Stimulated activated CD4-positive, alpha-beta T cell treated with anti-CD3 and anti-CD28 coated beads, TNF-alpha, amount 100 ng/mL, for 48 hours (primary cell): ENCODE measurements around the gene GPR31.

ENCODE experiments used
- DNase-seq, 3 donors: peaks; one replicate each; pipeline ENCODE4 v3.0.0-alpha.2; 2020; ENCODE audit warnings: low read depth in 3 of 3

The GPR31 gene

DNA sequence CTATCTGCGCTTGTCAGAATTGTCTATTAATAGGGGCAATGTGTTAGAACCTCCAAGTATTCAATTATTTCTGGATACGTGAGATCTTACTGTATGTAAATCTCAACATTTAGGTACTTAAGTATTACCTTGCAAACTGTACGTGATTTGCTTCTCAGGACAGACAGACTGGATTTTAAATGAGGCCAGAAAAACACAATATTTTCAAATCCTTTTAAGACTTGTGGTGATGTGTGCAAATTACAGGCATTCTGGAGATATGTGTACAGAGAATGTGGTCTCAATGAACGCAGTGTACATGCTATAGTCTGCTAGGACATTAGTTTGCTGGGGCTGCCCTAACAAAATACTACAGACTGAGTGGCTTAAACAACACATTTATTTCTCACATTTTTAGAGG, 18.0 kb downstream of the GPR31 start:
- DNase-seq = no peak

DNA sequence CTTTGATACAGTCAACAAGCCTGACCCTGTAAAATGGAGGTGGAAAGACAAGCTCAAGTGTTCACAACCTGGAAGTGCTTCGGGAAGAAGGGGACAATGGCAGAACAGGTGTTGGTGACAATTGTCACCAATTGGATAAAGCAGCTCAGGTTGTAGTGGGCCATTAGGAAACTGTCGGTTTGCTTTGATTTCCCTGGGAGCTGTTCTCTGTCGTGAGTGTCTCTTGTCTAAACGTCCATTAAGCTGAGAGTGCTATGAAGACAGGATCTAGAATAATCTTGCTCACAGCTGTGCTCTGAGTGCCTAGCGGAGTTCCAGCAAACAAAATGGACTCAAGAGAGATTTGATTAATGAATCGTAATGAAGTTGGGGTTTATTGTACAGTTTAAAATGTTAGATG, 19.9 kb downstream of the GPR31 start:
- DNase-seq = no peak

DNA sequence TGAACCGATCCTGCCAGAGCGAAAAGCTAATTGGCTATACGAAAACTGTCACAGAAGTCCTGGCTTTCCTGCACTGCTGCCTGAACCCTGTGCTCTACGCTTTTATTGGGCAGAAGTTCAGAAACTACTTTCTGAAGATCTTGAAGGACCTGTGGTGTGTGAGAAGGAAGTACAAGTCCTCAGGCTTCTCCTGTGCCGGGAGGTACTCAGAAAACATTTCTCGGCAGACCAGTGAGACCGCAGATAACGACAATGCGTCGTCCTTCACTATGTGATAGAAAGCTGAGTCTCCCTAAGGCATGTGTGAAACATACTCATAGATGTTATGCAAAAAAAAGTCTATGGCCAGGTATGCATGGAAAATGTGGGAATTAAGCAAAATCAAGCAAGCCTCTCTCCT, 20.7 kb downstream of the GPR31 start:
- no peak for DNase-seq

DNA sequence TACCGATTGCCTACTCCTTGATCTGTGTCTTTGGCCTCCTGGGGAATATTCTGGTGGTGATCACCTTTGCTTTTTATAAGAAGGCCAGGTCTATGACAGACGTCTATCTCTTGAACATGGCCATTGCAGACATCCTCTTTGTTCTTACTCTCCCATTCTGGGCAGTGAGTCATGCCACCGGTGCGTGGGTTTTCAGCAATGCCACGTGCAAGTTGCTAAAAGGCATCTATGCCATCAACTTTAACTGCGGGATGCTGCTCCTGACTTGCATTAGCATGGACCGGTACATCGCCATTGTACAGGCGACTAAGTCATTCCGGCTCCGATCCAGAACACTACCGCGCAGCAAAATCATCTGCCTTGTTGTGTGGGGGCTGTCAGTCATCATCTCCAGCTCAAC, 21.4 kb downstream of the GPR31 start:
- DNase-seq = no peak

DNA sequence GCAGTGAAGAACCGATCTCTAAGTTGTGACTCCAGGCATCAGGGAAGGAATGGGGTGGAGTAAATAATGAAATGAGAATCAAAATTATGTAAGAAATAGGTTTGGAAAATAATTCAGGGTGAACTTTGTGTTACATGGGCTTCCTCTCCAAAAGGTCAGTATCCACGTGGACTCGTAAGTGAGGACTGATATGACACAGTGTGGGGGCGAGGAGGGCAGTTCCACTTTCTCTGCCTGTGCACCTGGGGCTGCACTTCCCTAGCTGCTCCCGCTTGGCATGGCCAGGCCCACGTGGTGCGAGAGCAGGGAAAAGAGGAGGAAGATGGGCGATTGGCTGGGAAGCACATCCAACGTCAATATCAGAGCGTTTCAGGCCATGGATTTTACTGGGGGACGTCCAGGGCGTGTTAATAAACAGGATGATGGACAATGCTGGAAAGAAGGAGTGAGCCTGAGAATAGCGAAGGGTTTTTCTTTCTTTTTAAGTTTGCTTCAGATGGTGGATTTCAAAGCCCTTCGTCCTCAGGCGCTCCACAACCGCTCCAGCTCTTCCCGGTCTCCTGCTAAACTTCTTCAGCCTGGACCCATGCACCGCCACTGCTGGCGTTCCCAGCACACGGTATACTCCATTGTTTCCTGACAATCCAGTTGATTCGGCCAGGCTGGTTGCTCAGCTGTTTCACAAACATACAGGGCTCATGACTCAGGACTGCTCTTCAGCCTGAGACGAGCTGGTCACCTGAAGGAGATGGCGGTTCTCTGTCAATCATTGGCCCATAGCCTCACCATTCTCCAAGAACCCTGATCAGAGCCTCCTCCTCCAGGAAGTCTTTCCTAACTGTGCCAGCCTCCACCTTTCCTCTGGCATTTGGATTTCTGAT, 23.1 kb downstream of the GPR31 start:
- DNase-seq = no peak

DNA sequence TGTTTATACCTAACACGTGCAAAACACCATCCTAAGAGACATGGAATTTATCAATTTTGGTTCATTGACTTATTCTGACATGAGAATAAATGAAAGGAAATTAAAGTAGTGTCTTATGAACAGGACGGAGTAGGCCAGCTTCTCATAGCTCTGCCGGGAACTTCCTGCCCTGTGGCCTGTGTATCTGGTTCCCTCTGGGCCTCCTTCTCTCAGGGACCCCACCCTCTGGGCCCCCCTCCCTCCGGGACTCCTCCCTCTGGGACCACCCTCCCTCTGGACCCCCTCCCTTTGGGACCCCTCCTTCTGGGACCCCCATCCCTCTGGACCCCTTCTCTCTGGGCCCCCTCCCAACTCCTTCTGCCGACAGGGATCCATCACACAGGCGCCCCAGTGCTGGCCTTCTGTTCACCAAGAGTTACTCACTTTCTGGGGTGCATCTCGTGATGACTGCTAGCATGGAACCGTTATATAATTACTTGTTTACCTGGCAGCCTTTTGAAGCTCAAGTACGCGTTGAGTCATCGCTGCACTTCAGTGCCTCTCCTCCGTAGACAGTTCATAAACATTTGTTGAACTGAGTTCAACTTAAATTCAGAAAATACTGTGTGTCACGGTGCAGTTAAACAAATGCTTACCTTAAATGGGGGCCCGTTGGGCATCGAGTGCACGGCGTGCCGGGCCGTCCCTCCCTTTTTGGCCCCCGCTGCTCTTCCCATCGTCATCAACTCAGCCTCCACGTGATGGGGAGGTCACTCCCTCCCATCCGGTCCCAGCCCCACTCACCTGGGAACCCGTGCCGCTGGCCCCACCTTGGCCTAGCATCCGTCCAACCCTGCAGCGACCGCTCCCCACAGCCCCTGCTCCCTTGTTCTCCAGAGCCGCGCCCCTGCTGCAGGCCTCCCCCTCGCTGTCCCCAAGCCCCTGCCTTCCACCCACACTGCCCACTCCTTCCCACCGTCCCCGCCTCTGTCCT, 26.8 kb downstream of the GPR31 start:
- no peak for DNase-seq

DNA sequence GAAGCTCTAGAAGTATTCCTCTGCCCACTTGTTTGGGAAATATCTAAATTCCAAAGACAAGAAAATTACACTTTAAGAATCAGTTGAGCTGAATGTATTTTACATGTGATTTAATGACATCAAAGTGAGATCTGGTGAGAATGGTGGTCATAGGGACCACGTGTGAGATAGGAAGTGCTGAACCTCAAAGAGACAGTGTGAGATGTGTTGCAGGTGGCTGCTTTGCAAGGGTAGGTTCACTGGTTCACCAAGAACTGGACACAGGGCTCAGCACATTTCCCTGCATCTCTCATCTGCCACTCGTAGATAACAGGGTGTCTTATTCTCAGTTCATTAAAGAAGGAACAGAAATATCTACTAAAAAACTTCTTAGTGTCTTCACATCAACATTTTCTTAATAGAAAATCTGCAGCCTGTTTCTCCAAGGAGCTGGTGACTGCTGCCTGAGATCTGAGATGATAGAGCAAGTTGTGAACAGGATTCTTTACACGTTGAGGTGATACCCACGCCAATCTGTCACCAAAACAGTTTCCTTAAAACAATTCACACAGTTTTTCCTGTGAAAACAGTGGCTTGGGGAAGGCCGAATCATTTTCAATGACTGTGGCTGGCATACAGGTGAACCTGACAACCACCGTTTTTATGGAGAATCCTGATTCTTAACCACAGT, 27.6 kb downstream of the GPR31 start:
- no peak for DNase-seq

DNA sequence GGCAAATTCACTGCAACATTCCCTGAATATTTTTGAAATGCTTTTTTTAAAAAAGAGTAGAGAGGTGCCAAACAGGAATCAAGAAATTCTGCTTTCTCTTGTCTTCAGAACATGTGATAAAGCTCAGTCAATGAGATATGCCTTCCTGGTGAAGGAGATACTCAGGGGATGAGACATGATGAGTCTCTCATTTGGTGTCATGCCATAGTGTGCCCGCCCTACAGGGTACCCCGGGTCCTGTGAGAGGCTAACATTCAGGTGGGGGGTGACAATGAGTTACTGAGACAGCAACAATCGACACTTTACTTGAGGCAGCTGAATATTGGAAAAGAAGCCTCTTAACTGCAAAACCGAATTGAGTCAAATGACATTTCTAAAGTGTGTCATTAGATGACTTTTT, 28.2 kb downstream of the GPR31 start:
- DNase-seq = no peak

DNA sequence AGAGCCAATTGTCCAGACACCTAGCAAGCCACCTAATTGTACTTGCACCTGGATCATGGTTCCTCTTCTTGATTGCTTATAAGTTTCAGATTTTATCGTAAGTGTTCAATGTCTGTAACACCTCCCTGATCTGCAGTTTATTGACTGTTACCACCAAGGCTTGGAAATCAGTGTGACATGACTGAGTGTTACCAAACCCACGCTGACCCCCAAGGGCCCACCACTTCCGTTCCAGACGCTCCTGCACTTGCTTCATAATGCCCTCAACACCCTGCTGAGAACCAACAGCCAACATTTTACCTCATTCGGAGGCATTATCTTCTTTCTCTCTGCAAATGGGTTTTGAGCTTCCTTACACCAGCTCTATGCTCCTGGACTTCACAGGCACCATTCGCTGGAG, 28.6 kb downstream of the GPR31 start:
- DNase-seq = no peak

DNA sequence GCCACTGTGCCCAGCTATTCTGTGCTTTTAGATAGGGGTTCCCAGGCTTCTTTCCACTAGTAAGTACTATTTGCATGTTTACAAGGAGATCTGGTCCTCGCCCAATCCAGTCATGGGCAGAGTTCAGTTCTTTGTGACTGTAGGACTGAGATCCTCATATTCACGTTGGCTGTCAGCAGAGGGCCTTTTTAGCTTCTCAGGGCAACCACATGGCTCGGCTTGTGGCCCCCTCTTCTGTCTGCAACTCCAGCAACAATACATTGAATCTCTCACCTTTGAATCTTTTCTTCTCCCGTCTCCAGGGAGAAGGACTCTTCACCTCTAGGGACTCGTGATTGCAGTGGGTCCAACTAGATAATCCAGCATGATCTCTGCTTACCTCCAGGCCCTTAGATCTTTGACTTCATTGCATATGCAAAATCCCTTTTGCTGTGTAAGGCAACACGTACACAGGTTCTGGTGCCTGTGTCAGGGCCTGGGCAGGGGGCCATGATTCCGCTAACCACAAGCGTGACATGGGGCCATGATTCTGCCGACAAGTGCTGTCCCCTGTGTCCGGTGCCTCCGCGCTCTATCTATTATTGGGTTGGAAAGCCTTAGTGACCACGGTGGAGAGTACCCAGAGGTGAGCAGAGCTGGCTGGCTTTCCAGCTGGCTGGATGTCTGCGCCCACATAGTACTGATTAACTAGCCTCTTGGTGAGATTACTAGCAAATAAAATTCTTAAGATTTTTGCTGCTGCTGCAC, 29.8 kb downstream of the GPR31 start:
- no peak for DNase-seq

DNA sequence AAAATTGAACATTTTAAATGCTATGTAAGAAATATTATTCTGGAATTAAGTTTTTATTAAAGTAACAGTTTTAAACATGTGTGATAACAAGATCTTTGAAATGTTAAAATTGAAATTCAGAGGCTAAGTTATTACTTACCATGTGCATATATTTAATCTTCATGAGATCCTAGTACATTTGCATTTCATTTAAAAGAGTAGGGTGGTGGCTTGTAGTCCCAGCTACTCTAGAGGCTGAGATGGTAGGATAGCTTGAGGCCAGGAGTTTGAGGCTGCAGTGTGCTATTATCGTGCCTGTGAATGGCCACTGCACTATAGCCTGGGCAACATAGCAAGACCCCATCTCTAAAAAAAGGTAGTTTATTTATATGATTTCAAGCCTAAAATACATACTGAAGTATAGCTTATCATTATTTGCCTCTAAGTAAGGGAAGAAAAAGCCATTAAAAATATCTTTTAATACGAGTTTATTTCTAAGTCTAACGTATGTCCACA, 31.9 kb downstream of the GPR31 start:
- no peak for DNase-seq

DNA sequence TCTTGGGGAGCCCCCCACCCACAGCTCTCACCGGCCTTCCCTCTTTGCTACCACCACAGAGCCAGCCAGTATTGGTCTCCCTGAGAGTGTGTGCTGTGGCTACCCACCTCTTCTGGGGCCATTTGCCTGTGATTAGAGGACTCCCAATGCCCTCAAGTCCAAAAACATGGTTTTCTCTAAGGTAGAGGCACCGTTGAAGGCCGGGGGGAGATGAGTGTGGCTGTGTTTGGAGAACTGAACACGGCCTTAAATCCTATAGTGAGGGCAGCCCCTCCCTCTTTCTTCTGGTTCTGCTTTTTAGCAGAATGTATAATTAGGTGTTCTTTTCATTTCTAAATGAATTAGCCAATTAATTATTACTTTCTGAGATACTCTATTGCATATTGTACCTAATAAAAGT, 32.4 kb downstream of the GPR31 start:
- no peak for DNase-seq

DNA sequence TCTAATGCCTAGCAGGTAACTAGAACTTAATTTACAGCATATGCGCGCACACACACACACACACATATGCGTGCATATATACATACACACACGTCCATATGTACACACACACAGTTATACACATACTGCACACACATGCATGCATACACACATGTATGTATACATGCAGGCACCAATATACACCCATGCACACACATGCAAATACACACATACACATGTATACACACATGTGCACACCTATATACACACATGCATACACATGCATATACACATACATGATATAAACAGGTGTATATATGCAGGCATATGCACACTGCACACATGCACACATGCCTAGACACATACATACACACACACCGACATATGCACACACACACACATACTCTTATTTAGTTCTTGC, 33.0 kb downstream of the GPR31 start:
- no peak for DNase-seq

DNA sequence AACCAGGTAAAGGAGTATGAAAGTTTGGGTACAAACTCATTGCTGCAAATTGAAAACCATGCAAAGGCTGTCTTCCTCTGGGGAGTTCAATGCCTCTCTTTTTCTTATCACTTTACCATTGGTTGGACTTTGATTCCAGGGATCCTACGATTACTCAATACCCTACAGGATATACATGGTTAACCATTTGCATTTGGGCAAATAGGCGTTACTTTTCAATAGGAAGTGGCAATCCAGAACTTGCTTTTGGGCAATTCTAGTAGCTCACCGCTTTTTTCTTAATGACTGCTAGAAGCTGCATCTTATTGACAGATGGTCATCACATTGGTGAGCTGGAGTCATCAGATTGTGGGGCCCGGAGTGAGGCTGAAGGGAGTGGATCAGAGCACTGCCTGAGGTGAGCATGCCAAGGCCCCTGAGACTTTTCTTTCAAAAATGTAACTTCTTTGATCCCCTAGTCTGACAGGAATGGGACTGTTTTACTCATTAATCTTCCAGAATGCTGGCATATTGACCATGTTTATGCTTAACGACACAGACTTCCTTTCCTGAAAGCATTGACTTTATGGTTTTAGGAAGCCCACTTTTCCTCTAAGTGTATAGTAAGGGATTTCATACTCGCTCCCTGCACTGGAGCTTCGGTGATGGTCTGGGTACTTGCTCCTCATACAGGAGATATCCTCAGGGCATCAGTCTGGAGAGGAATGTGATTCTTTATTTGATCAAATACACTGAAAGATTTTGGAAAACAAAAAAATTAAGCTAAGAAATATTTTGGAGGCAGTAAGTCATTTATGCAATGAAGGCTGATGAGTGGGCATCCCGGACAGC, 34.7 kb downstream of the GPR31 start, which contains the start of gene CCR6:
CCR6 (plus strand) TSS at position 270 of the 831 bp plus-strand sequence. CDS start 13,039 bp downstream, outside the sequence.
- no peak for DNase-seq

DNA sequence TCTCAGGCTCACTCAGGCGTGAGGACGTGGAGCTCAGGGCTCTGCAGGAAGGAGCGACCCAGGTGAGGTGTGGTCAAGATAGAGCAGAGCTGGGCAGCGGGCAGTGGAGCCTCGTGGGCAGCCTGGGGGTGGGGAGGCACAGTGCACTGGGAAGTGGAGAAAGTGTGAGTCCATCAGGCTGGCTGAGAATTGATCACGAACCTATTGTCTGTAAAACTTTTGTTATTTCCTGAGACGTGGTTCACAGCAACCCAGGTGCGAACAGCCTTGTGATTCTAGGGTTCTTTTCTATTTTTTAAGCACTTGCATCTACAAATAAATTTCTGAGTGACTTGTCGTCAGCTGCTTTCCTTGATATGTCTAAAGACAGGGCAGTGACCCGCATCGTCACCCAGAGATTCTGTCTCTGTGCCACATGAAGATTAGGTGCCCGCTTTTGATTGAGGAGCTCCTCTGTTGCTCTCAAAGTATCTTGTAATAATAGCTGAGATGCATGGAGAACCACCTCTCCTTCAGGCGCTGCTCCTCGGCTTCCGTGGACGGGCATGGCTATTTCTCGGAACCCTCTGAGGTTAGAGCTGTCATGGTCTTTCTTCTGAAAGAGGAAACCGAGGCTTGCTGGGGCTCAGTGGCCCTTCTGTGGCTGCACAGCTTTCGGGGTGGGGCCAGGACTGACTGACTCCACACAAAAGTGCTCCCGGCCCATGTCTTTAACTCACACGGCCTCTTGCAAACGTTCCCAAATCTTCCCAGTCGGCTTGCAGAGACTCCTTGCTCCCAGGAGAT, 35.5 kb downstream of the GPR31 start:
- no peak for DNase-seq

DNA sequence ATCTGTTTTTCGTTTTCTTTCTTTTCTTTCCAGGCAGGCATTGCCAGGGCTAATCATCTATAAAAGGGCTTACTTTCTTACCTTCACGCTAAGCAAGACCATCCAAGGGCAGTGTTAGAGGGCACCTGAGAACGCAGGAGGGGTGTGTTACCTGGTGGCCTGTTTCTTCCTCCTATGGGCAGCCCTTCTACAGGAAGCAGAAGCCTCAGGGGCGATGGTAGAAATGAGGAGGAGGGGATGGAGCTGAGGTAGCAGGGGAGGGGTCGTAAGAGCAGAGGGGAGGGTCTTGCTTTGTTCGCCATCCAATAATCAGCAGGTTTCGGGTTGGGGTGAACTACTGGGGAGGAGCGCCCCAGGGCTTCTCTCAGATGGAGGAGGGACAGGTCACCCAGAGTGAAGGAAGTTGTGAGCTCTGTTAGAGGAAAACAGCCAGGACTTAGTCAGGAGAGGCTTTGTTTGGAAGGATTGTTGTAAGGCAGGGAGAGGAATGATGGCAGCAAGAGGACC, 36.4 kb downstream of the GPR31 start:
- no peak for DNase-seq

DNA sequence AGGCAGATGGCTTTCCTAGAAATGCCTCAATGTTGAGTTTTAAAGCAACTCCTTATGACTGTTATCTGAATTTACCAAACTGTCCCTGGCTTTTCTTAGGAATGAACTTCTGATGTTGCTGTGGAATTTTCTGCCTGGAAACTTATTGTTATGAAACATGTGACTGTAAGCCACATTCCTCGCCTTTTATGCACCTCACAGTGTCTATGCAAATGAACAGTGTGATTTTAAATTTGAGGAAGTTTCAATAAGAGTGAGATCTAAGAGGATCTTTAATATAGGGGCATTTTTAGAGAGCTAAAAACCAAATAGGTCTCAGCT, 37.2 kb downstream of the GPR31 start:
- DNase-seq = no peak

DNA sequence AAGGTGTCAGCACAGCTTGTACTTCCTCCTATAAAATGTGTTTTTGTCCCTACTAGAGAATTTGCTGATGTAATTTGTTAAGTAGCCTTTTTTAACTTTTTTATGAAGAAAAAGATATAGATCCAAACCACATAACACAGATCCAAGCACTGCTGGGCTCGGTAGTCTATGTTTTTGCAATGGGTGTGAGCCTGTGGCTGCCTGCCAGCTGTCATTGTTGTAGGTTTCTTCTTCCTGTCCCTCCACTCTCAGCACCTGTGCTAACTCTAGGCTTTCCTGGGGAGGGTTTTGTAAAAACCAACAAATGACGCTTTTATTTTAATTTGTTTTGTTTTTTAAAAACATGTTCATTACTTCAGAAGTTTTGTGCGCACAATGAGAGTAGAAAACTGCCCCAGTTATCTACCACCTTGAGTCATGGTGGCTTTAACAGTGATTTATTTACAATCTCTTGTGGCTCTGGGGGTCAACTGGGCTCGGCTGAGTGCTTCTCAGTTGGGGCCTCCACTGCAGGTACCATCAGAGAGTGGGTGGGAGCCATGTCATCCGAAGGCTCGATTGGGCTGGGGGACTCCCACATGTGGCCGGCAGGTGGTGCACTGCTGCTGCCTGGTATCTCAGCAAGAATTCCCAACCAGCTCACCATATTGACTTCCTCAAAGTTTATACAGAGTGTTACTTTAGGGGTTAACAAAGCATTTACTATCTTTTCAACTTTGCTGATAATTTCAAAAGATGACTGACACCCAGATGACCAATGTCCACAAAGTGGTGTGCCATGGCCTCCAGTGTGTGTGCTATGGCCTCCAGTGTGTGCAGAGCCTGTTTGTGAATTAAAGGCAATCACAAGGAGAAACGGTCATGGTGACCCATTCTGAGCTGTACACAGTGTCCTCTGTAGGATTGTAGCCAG, 37.9 kb downstream of the GPR31 start:
- DNase-seq = no peak
